Sigmoid colon (tissue), 7 donors: ENCODE measurements around the gene SPTAN1. TPM values are rescaled to one million over a fixed set of nuclear protein-coding genes. Genes with fewer than 3 reads are reported as not detected.

Experiments
- DNase-seq: peaks from one replicate; pipeline ENCODE4 v3.0.0-alpha.2; 2019
- H3K27ac ChIP-seq, 4 donors: fragments of 200-600 bp; sonication (generic); one replicate each; pipeline ENCODE4 v1.5.1; 2016 to 2019; ENCODE audit warnings: mild to moderate bottlenecking in 1 of 4
- H3K27me3 ChIP-seq, 3 donors: fragments of 200-600 bp; sonication (generic); one replicate each; pipeline ENCODE4 v1.5.1; 2019; ENCODE audit warnings: mild to moderate bottlenecking in 1 of 3
- H3K36me3 ChIP-seq, 4 donors: fragments of 200-600 bp; sonication (generic); one replicate each; pipeline ENCODE4 v1.5.1; 2016 to 2019
- H3K4me1 ChIP-seq, 4 donors: fragments of 200-600 bp; sonication (generic); one replicate each; pipeline ENCODE4 v1.5.1; 2017 to 2019
- H3K4me3 ChIP-seq, 4 donors: fragments of 200-600 bp; sonication (generic); one replicate each; pipeline ENCODE4 v1.5.1; 2017 to 2019; ENCODE audit warnings: mild to moderate bottlenecking in 2 of 4, moderate library complexity in 1 of 4
- H3K9me3 ChIP-seq, 4 donors: fragments of 200-600 bp in 3 of 4; sonication (generic) in 3 of 4; one replicate each; pipeline versions ENCODE4 v1.5.1 to v1.6.1; 2013 to 2019
- EP300 ChIP-seq, 4 donors: sonication (generic); formaldehyde crosslinking; IDR thresholded peaks; one replicate each; pipeline ENCODE4 v1.6.1; 2017; ENCODE audit warnings: antibody characterized with exemption in 4 of 4
- POLR2A ChIP-seq, 2 donors: fragments of 450-650 bp; IDR thresholded peaks; one replicate each; pipeline ENCODE4 v1.6.1; 2016; ENCODE audit warnings: antibody characterized with exemption in 2 of 2, mild to moderate bottlenecking in 2 of 2, moderate library complexity in 2 of 2
- POLR2AphosphoS5 ChIP-seq, 4 donors: sonication (generic); formaldehyde crosslinking; IDR thresholded peaks; one replicate each; pipeline ENCODE4 v1.6.1; 2017; ENCODE audit warnings: antibody characterized with exemption in 4 of 4
- WGBS, 2 donors: extraction: QIAGEN DNeasy Blood & Tissue Kit; methylation state at CpG; one replicate each; pipeline ENCODE4 v1.1.7; 2013; 5-methylcytosine and 5-hydroxymethylcytosine counted together
- intact Hi-C: fragments of 100-400 bp; cut with DNase I; formaldehyde crosslinking; loops from one replicate; pipeline ENCODE4 v1.15.1; 2023
- polyA plus RNA-seq, 3 donors: library from polyadenylated mRNA; stranded (reverse); fragments of 200-250 nt; gene quantifications; one replicate each; pipeline ENCODE4 v1.2.3, GENCODE V29; 2013
- total RNA-seq, 4 donors: library from RNA; depleted of rRNA; stranded (reverse); fragments of >200 nt; gene quantifications; one replicate each; pipeline ENCODE4 v1.1.0, GENCODE V29; 2016
- TF ChIP-seq, protein P1 (sequence below), 4 experiments: fragments of 450-650 bp in 3 of 4; fragments of 200-600 bp in 1 of 4; IDR thresholded peaks; one replicate each; pipeline ENCODE4 v1.5.1; 2016 to 2019; ENCODE audit warnings: antibody characterized with exemption in 4 of 4, mild to moderate bottlenecking in 3 of 4, moderate library complexity in 2 of 4
- donor health status: healthy with polysubstance abuse.
- donor health status: Bipolar disorder and iron deficiency.
- donor health status: healthy.

Gene SPTAN1
- total and polyA plus RNA-seq, 7 donors = 43.5 to 306 (median 154) TPM

DNA sequence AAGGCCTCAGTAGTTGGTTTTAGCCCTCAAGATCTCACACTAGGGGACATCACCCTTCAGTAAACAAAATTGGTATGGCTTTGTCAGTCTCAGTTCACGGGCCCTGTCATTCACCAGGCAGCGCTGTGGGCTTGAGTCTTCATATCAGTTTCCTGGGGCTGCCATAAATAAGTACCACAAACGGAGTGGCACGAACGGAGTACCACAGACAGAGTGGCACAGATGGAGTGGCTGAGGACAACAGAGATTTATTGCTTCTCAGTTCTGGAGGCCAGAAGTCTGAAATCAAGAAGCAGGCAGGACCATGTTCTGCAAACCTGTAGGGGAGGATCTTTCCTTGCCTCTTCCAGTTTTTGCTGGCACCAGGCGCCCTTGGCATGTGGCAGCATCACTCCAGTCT, 66.7 kb downstream of the SPTAN1 start:
- H3K4me1 ChIP-seq = no peaks in the 10 kb centered on the region
- no peak for DNase-seq
- intact Hi-C loops = no loop called here
- H3K9me3 ChIP-seq = no peaks in the 10 kb centered on the region
- no peak overlapping the region for H3K4me3 ChIP-seq
- TF ChIP-seq POLR2A (IDR thresholded peaks at IDR 0.05) (no peak), EP300 (IDR thresholded peaks at IDR 0.05) (no peak), POLR2AphosphoS5 (IDR thresholded peaks at IDR 0.05) (no peak)
- TF ChIP-seq, protein P1, sequence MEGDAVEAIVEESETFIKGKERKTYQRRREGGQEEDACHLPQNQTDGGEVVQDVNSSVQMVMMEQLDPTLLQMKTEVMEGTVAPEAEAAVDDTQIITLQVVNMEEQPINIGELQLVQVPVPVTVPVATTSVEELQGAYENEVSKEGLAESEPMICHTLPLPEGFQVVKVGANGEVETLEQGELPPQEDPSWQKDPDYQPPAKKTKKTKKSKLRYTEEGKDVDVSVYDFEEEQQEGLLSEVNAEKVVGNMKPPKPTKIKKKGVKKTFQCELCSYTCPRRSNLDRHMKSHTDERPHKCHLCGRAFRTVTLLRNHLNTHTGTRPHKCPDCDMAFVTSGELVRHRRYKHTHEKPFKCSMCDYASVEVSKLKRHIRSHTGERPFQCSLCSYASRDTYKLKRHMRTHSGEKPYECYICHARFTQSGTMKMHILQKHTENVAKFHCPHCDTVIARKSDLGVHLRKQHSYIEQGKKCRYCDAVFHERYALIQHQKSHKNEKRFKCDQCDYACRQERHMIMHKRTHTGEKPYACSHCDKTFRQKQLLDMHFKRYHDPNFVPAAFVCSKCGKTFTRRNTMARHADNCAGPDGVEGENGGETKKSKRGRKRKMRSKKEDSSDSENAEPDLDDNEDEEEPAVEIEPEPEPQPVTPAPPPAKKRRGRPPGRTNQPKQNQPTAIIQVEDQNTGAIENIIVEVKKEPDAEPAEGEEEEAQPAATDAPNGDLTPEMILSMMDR (IDR thresholded peaks at IDR 0.05) = no peak
- 95 to 97% methylated on average over 6 of the region's 6 CpGs for WGBS, 2 donors
- no peaks in the 10 kb centered on the region for H3K27me3 ChIP-seq
- H3K36me3 ChIP-seq = peaks cover 68 to 100% (median 80%) of the 10 kb centered on the region in 4 donors
- no peak overlapping the region for H3K27ac ChIP-seq

DNA sequence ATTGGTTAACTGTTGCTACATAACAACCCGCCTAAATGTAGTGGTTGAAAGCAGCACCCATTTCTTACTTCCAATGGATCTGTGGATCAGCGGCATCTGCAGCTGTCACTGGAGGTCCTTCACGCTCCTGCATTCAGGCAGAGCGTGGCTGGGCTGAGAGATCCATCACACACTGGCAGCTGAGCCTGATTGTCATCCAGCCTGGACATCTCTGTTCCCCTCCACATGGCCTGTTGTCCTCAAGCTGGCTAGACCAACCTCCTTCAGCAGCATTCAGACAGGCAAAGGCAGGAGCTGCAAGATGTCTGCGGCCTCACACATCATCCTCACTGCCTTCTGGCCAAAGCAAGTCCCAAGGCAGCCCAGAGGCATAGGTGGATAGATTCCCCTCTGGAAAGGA, 67.4 kb downstream of the SPTAN1 start:
- intact Hi-C loops = no loop called here
- Histone ChIP-seq H3K4me3 (no peak overlapping the region), H3K27ac (no peak overlapping the region), H3K4me1 (no peaks in the 10 kb centered on the region), H3K27me3 (no peaks in the 10 kb centered on the region), H3K9me3 (no peaks in the 10 kb centered on the region), H3K36me3 (peaks cover 74 to 100% (median 80%) of the 10 kb centered on the region in 4 donors)
- 97 to 98% methylated on average over 5 of the region's 5 CpGs for WGBS, 2 donors
- DNase-seq = no peak
- TF ChIP-seq, protein P1 (IDR thresholded peaks at IDR 0.05) = no peak
- TF ChIP-seq POLR2AphosphoS5 (IDR thresholded peaks at IDR 0.05) = no peak
- no peak for TF ChIP-seq EP300 (IDR thresholded peaks at IDR 0.05)
- TF ChIP-seq POLR2A (IDR thresholded peaks at IDR 0.05) = no peak

DNA sequence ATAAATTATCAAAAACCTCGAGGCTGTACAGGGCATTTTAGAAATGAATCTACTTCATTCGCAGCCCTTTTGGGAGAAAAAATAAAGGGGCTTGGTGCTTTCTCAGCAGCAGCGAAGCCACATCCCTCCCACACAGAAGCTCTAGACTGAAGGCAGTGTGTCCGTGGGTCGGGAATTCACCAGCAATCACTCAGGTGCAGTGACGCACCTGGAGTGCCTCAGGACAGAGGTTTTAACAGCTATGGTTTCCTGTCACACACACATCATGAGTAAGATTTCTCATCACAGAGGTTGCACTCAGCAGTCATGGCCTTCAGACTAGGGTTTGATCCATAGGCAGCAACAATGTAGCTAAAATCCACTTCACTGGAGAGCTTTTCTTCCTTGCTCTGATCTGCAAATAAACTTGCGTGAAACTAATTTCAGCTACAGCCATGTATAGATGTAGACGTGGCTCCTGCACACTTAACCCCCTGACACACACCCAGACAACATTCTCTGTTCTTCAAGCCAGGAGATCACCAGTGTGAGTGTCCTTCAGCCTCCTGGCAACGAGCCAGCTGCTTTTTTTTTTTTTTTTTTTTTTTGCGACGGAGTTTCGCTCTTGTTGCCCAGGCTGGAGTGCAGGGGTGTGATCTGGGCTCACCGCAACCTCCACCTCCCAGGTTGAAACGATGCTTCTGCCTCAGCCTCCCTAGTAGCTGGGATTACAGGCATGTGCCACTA, 69.5 kb downstream of the SPTAN1 start:
- peaks cover 73 to 100% (median 80%) of the 10 kb centered on the region in 4 donors for H3K36me3 ChIP-seq
- 74 to 81% methylated on average over 14 of the region's 14 CpGs for WGBS, 2 donors
- no peak for DNase-seq
- no peaks in the 10 kb centered on the region for H3K4me1 ChIP-seq
- no peak overlapping the region for H3K27ac ChIP-seq
- no peaks in the 10 kb centered on the region for H3K27me3 ChIP-seq
- H3K9me3 ChIP-seq = no peaks in the 10 kb centered on the region
- TF ChIP-seq, protein P1 (IDR thresholded peaks at IDR 0.05) = no peak
- no peak for TF ChIP-seq EP300 (IDR thresholded peaks at IDR 0.05)
- no peak for TF ChIP-seq POLR2A (IDR thresholded peaks at IDR 0.05)
- no peak for TF ChIP-seq POLR2AphosphoS5 (IDR thresholded peaks at IDR 0.05)
- H3K4me3 ChIP-seq = no peak overlapping the region
- intact Hi-C loops = no loop called here

DNA sequence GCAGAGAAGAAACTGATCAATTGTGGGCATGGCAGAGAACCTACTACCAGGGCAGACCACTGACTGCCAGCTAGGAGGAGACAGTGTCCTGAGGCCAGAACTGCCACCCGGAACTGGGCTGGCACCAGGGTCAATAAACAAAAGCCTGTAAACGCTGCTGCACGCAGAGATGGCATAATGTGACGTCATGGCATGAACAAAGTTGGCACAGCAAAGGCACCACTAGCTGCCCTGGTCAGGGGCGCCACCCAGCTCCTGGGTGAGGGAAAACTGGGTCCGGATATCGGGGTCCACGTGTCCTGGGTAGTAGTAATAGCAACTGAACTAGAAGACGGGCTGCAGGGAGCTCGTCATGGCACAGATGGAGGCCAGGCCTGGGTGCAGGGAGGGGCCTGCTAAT, 72.2 kb downstream of the SPTAN1 start:
- 74 to 88% methylated on average over 10 of the region's 10 CpGs for WGBS, 2 donors
- no peak for DNase-seq
- peaks cover 66 to 100% (median 79%) of the 10 kb centered on the region in 4 donors for H3K36me3 ChIP-seq
- no peaks in the 10 kb centered on the region for H3K27me3 ChIP-seq
- intact Hi-C loops = no loop called here
- H3K9me3 ChIP-seq = no peaks in the 10 kb centered on the region
- H3K27ac ChIP-seq = no peak overlapping the region
- no peak overlapping the region for H3K4me3 ChIP-seq
- peaks cover 0 to 12% (median 7%) of the 10 kb centered on the region in 4 donors for H3K4me1 ChIP-seq
- TF ChIP-seq, protein P1 (IDR thresholded peaks at IDR 0.05) = no peak
- no peak for TF ChIP-seq POLR2A (IDR thresholded peaks at IDR 0.05)
- TF ChIP-seq EP300 (IDR thresholded peaks at IDR 0.05) = no peak
- no peak for TF ChIP-seq POLR2AphosphoS5 (IDR thresholded peaks at IDR 0.05)
